NCI-H446 treated with DMSO at 0.1 percent for 48 hours (cell line): ENCODE results near the gene RELA.
A peak's percentile ranks its signal among the peaks of the same experiment; 100 is the strongest.

Experiments
- DNase-seq: peaks from one replicate; lab custom pipeline; 2025; lab: John Stamatoyannopoulos, UW

The RELA gene

GRCh38 chr11:65633390-65634108, 29.2 kb downstream of the RELA start:
- DNase-seq, result no peak

- DNase-seq, result no peak
Observed at GRCh38 chr11:65630215-65630614, 32.5 kb downstream of the RELA start.

GRCh38 chr11:65629579-65629978, 33.1 kb downstream of the RELA start:
- no peak for DNase-seq

GRCh38 chr11:65627202-65627601, 35.5 kb downstream of the RELA start:
- no peak for DNase-seq

GRCh38 chr11:65625628-65626342, 36.9 kb downstream of the RELA start:
- no peak for DNase-seq

GRCh38 chr11:65624931-65625627, 37.6 kb downstream of the RELA start:
- no peak for DNase-seq

GRCh38 chr11:65623852-65624616, 38.7 kb downstream of the RELA start:
- no peak for DNase-seq

- no peak for DNase-seq
Observed at GRCh38 chr11:65623177-65623576, 39.5 kb downstream of the RELA start.

GRCh38 chr11:65622011-65622410, 40.7 kb downstream of the RELA start:
- no peak for DNase-seq

- DNase-seq, result no peak
Observed at GRCh38 chr11:65621460-65621859, 41.3 kb downstream of the RELA start.

GRCh38 chr11:65620666-65621065, 42.0 kb downstream of the RELA start:
- DNase-seq, result no peak

GRCh38 chr11:65619281-65619928, 43.3 kb downstream of the RELA start:
- DNase-seq, result no peak

- no peak for DNase-seq
Observed at GRCh38 chr11:65618763-65619162, 44.0 kb downstream of the RELA start.

GRCh38 chr11:65617990-65618751, 44.5 kb downstream of the RELA start:
- no peak for DNase-seq

- DNase-seq, result no peak
Observed at GRCh38 chr11:65617136-65617850, 45.4 kb downstream of the RELA start.

- no peak for DNase-seq
Observed at GRCh38 chr11:65616575-65617001, 46.1 kb downstream of the RELA start.

- no peak for DNase-seq
Observed at GRCh38 chr11:65615950-65616574, 46.7 kb downstream of the RELA start.

GRCh38 chr11:65615229-65615949, 47.3 kb downstream of the RELA start, which contains the start of gene PCNX3:
PCNX3 (plus strand) TSS chr11:65615776; CDS start chr11:65616312, 536 bp downstream.
- peak; percentile 100 for DNase-seq
